ENCODE measurements around the gene LBHD1.
A peak's percentile ranks its signal among the peaks of the same experiment; 100 is the strongest.
"Not testable (repeated sequence)": the region's sequence is repeated elsewhere in the genome, so short reads cannot be mapped to it uniquely, and the experiment has no call there.

Gene LBHD1

DNA sequence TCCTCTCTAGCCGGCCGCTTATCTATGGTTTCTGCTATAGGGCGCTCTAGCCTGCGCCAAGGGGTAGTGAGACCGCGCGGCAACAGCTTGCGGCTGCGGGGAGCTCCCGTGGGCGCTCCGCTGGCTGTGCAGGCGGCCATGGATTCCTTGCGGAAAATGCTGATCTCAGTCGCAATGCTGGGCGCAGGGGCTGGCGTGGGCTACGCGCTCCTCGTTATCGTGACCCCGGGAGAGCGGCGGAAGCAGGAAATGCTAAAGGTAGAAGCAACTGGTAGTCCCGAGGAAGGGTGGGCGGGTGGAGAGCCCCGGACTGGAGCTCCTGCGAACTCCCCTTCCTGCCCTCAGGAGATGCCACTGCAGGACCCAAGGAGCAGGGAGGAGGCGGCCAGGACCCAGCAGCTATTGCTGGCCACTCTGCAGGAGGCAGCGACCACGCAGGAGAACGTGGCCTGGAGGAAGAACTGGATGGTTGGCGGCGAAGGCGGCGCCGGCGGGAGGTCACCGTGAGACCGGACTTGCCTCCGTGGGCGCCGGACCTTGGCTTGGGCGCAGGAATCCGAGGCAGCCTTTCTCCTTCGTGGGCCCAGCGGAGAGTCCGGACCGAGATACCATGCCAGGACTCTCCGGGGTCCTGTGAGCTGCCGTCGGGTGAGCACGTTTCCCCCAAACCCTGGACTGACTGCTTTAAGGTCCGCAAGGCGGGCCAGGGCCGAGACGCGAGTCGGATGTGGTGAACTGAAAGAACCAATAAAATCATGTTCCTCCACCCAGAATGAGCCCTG lies at the start of gene LBHD1, which contains the start of gene UQCC3:
Gene LBHD1 (minus strand): TSS at position 660 of the 782 bp plus-strand sequence. CDS start 2,236 bp downstream, outside the sequence.
Gene UQCC3 (plus strand): TSS at position 66 of the 782 bp plus-strand sequence. CDS start 73 bp downstream, at position 139.
- DNase-seq = peak; percentile 85

DNA sequence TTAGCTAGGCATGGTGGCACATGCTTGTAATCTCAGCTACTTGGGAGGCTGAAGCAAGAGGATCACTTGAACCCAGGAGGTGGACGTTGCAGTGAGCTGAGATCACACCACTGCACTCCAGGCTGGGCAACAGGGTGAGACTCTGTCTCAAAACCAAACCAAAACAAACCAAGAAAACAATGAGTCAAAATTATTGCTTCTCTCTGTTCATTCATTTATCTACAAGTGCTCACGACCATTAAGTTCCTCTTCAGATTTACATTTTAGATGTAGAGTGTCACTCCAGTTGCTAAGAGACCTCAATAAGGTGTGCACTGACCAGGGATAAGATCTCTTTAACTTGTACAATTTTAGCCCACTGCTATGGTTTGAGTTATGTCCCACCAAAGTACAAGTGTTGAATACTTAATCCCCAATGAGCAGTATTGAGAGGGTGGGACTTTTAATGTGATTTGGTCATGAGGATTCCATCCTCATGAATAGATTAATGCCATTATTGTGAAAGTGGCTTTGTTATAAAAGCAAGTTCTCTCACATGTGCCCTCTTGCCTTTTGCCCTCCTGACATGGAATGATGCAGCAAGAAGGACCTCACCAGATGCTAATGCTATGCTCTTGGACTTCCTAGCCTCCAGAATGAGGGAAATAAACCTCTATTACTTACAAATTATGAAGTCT lies 47.4 kb upstream of the LBHD1 start:
- no peak for DNase-seq

DNA sequence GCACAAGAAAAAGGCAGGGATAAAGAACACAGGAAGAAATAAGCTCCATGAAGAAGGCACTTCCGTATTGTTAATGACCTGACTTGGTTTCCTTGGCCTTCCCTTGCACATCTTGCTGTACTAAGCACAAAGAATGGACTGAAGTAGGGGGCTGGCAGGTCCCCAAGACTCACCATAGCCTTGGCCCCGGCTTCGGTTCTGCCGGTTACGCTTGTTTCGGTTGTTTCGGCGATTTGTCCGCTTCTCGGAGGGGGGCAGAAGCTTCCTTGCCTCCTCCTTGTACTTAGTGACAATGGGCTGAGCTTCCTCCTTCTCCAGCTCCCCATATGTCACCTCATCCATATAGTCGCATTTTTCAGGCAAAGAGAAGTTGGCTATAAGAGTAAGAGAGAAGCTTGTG lies 44.7 kb upstream of the LBHD1 start:
- no peak for DNase-seq

DNA sequence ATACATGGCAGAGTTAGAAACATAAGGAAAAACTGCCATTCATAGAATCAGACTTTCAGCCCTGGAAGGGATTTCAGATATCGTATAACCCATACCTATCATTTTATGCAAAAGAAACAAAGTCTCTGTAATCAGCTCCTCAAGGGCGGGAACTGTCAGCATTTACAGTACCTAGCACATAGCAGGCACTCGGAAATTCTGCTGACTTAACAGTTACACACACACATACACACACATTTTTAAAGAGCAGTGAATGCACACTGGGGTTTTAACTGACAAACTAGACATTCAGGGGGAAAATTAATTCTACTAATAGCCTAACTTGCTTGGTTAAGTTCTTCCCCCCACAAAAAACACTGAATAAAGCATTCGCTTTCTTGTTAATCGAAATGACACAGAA lies 44.1 kb upstream of the LBHD1 start:
- DNase-seq = no peak

DNA sequence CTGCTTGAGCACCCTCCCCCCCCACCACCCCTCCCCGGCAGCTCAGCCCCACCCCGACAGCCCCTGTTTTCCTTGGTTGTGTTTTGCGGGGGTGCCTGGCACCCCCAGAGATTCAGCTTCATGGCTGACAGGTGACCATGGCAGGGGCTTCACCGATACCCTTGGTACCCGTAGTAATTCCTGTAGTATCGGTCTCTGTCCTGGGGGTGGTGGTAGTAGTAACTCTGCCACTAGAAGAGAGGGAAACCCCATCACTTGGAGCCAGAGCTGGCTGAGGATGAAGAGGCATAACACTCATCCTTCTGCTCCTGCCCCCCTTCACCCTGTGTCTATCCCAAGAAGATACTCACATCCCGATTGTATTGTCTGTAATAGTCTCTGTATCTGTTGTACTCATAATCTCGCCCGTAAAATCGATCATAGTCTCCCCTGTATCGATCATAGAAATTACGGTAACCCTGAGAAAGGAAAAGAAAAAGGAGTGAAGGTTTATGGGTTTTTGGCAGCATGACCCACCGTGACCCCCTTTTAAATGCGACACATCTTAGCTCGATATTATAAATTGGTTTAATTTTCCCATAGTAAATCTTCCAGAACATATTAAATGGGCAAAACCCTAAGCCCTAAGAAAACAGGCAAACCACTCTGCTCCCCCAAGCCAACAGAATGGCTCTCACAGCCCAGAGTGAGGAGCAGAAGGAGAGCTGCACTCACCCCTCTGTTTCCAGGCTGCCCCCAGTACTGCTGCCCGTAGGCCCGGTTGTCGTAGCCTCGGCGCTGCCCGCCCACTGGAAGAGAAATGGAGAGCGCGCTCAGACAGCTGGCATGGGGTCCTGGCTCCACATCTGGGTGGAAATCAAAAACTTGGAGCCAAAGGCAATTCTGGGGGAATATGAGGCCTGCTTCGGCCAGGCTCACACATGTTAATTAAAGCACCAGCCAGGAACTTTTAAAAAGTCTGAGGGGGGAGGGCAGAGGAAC lies 43.4 kb upstream of the LBHD1 start:
- no peak for DNase-seq

DNA sequence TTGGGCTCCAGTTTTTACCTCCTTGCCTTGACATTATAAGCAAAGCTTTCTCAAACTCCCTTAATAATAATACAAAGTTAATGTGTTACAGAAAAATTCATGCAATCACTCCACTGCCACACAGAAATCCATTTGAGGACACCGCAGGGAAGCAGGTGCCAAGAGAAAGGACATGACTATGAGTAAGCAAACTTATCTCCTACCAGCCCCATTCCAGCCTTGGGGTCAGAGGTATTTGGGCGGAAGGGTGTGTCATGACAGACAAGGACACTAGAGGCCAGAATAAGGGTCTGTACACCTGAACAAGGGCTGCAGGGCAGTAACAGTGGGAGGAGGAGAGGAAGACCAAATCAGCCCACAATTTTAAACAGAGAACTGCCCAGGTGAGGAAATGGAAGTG lies 41.3 kb upstream of the LBHD1 start:
- DNase-seq = no peak

DNA sequence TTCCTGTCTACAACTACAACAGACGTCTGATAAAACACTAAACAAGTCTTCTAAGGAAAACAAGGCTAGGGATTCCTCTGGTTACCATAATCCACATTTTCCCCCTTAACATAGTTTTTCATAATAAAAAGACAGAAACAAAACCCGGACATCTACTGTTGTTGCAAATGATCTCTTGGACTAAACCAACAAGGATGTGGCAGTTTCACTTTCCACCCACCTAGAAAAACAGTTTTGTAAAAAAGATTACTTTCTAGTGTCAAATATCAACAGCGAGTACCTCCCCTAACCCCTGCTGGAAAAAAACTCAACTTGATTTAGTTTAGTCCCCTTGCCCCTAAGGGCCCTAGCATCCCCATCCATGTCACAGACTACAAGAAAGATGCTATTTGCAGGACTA lies 40.8 kb upstream of the LBHD1 start:
- no peak for DNase-seq

DNA sequence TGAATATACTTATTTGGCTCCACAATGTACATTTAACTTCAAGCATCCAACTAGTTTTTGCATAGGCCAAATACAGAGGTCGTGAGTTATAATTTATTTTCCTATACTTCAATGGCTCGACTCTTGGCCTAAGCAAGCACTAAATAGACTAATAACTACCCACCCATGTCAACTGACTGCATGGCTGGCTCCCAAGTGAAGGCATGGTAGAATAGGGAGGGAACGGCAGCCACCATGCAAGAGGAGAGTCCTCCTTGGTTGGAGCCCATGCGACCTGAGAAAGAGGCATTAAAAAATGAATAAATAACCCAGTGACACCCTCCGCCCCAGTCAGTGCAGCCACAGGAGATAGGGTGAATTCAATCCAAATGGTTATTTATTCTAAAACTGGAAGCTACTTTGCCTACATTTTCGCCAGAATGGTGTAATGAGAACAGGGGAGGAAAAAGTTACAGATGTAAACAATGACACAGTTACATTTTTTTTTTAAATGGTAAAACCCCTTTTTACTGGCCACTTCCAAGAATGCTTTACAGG lies 40.3 kb upstream of the LBHD1 start:
- DNase-seq = no peak

DNA sequence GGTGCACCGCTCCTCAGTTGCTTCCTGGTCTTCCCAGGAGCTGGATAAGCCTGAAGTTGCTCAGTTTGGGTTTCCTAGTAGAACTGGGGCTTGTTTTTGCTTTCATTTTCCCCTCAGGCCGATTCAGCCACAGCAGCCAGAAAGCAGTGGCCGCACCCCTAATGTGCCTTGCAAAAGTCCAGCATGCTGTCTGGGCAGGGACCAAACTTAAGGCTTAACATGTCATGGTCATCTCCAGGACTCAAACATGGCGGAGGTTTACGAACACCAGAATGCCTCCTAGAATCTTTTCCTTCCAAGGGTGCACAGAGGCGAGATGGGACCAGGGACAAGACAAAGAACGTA lies 37.9 kb upstream of the LBHD1 start:
- DNase-seq = peak; percentile 11

DNA sequence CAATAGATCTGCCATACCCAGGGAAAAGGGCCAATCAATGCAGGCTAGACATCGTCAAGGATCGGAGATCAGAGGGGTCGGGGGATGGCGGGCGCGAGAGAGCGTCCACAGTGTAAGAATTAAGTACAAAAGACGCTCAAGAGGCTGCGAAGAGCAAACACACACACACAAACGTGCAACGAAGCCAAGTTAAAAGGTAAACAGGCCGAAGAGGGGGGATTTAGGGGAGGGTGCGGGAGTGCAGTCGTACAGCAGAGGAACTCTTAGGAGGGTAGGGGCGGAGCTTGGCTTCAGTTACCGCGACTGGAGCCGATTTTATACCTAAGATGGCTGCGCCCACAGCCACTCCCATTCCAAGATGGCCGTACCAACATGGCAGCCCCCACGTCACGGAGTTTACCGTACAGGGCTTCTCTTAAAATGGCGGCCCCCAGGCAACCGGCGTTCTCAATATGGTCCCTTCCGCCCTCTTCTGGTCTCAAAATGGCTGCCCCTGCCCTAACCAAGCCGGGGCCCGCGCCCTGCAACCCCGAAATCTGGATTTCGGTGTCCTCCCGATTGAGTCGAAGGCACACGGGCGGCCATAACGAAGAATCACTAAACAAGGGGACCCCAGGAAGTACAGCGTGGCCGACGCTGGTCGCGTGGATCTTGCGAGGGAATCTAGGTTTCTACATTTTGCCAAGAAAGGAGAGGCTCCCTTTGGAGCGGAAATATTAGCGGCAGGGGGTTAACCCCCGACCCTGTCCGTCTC lies 37.4 kb upstream of the LBHD1 start:
- DNase-seq = peak; percentile 98

DNA sequence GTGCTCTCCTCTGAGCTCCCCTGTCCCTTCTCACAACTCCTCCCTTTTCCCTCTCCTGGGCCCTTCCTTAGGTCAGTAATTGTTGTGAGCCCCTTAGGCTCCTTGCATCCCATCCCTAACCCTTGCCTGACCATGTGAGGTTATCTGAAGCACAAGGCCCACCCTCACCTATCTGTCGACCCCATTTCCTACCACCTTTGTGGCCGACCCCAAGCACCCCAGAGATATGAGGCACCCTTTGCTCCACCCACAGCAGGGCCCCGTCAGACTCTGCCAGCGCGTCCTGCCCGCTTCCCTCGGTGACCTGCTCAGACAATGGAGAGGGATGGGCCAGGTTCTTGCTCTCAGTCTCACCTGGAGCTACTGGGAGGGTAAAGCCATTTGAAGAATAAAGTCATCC lies 36.7 kb upstream of the LBHD1 start:
- no peak for DNase-seq

DNA sequence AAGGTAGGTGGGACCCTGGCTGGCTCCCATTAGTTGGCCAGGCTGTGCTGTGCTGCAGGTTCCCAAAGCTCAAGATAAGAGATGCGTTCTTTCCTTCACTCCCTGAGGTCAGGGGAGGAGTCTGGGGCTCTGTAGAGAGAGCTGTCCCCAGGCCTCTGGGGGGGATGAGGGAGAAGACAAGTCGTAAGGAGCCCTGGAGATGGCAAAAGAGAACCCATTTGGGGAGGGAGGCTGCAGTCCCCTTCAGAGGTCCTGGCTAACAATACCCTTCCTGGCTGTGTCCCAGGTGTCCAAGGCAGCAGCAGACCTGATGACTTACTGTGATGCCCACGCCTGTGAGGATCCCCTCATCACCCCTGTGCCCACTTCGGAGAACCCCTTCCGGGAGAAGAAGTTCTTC lies 36.3 kb upstream of the LBHD1 start:
- DNase-seq = no peak

DNA sequence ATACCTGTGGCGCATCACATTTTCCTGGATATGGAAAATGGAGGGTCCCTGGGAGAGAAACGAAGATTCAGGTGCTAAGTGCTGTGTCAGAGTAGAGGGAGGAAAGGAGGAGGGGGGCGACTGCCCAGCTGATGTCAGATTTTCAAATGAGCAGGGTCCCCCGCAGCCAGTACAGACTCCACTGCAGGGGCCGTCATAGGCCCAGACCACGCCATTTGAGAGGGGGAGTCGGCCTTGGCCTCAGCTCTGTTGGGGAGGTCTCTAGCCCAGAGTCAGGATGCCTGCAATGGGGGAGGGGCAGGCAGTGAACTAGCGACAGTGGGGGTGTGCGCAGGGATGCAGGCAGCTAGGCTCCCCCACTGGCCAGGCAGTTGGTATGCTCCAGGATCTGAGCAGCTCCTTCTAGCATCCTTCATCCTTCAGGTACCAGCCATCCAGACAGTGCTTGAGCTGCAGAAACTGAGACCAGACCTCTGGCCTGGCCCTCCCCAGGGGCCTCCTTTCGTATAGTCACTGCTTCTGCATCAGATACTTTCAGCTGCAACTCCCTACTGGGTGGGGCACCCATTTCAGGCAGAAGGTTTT lies 35.3 kb upstream of the LBHD1 start, which contains the start of the genes BSCL2 and GNG3:
Gene BSCL2 (minus strand): TSS at position 148 of the 585 bp plus-strand sequence. CDS start 229 bp downstream, outside the sequence.
Gene GNG3 (plus strand): TSS at position 400 of the 585 bp plus-strand sequence. CDS start 620 bp downstream, outside the sequence.
- no peak for DNase-seq

DNA sequence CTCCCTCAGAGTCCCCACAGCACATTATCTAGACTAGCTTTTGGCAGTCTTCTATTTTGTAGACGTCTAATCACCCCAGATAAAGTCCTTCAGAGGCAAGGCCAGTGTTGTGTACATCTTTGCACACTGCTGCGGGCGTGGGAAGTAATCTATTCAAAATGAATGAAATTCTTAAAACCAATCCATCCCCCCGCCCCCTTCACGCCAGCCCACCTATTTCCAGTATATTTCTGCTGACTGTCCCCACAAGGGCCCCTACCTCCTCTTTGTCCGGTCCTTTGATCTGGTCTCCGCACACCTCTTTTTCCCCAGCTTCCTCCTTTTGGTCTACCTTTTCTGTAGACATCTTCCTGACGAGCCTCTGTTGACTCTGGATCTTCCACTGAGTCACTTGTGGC lies 34.8 kb upstream of the LBHD1 start:
- DNase-seq = no peak

DNA sequence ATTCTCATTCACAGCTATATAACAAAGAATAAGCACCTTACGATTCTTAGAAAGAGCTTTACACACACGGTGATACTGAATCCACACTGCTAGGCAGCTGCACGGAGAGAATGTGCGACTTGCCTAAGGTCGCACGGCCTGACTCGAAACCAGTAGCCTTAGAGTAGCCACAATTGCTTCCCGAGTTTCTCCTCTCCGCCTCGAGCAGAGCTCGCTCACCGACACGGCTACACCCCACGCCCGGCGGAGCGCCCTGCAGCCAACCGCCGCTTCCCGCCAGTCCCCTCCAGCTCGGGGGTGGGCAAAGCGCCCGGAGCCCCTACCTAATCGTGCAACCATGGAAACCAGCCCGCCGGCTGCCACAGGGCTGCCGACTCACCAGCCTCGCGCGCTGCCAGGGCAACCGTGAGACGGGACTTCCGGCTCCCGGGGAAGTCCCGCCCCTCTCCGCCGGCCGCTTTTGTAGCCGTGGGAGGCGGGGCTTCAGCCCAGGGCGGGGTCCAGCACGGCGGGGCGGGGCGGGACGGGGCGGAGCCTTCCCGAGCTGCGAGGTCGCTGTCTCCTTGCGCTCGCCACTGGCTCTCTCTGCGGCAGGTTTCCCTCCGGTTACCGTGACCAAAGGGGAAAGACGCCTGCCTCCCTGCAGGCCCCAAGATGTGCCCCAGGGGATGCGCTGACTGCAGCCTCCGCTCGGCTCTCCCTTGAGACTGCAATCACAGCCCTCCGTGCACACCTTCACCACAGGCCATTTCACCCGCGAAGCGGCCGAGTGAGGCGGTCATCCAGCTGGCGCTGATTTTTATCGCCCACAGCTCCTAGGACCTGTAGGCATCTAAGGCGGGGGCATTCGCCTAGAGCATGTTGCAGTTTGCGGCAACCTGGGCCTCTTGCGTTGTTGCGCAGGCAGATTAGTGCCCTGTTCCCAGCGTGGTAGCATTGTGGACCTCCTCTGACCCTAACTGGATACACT lies 34.1 kb upstream of the LBHD1 start:
- DNase-seq = peak; percentile 94

DNA sequence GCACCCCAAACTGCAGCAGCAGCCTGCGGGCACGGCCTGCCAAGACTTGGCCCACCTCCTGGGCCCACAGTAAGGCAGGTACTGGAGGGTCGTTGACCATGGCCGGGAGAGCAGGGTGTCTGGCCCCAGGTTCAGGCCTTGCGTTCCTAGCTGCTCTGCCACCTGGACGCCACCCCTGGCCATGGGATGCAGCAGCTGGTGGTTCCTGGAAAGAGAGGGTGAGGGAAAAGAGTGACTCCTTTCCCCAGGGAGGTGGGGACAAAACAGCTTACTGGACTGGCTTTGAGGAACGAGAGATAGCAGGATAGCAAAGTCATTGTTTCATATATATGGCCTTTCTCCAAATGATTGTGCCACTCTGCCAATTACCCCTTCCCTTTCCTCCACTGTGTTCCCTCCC lies 33.3 kb upstream of the LBHD1 start:
- no peak for DNase-seq

DNA sequence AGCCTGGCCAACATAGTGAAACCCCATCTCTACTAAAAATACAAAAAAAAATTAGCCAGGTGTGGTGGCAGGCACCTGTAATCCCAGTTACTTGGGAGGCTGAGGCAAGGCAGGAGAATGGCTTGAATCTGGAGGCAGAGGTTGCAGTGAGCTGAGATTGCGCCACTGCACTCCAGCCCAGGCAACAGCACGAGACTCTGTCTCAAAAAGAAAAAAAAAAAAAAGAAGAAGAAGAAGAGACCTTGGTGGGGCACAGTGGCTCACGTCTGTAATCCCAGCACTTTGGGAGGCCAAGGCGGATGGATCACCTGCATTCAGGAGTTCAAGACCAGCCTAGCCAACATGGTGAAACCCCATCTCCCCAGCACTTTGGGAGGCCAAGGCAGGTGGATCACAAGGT lies 31.9 kb upstream of the LBHD1 start:
- DNase-seq = not testable (repeated sequence)

DNA sequence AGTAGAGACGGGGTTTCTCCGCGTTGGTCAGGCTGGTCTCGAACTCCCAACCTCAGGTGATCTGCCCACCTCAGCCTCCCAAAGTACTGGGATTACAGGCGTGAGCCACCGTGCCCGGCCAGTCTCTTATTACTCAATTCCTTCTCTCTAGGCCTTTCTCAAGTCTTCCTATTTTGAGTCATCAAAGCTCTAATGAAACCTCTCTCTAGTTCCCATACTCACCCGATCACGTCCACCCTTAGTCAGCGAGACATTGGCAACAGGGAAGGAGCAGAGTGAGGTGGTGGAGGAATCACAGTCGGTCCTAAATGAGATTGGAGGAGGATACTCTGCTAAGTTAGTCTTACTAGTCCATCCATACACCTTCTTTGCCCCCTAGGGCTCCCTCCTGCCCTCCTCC lies 30.2 kb upstream of the LBHD1 start:
- DNase-seq = no peak

DNA sequence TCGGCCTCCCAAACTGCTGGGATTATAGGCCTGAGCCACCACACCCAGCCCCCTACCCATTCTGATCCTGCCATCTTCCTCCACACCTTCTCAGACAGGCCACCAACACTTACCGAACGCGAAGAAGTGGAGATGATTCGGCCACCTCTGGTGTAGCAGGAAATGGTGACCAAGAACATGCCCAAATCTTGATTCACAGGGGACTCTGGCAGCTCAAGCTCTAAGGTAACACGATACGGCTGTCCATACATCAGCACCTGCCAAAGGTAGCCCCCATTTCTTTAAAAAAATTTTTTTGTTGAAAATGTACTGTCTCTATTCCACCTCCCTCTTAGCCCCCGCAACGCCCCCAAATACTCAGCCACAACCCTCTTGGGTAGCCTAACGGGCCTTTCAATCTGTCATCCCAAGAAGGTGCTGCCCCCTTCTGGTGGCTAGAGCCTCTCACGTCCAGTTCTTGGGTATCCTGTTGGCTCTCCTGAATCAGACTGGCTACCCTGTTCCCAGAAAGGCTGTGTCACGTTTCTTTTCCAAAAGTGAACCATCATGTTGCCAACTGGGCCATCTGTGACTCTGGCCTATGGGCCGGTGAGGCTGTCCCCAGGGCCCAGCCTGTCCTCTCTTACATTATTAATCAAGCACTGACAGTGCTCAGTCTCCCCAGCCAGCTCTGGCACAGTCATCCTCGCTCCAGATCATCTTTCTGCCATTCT lies 22.5 kb upstream of the LBHD1 start:
- DNase-seq = peak; percentile 77

DNA sequence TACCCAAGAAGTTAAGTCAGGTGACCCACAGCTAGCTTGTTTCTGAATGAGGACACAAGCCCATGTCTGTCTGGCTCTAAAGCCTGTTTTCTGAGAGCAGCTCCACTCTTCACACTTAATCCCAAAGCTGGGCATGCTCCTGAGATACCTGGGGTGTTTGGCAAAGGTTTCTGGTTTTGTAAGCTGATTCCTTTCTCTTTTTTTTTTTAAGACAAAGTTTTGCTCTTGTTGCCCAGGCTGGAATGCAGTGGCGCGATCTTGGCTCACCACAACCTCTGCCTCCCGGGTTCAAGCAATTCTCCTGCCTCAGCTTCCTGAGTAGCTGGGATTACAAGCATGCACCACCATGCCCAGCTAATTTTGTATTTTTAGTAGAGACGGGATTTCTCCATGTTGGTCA lies 21.6 kb upstream of the LBHD1 start:
- DNase-seq = not testable (repeated sequence)

All from fibroblast of upper back skin (primary cell).